Measurements from ENCODE around the gene RELT. TPM values are rescaled to one million over a fixed set of nuclear protein-coding genes. Genes with fewer than 3 reads are reported as not detected.

Gene RELT
- total and polyA plus RNA-seq, 2 of the 13 experiments (the other 11 are each of a cell fraction or from before 2014, with no cell fraction given) = 2.5 to 4.7 TPM

GRCh38 chr11:73331138-73331916 is 44.9 kb upstream of the RELT start (continued):
- TF ChIP-seq ZBTB37 (CRISPR knock-in tag; IDR thresholded peaks at IDR 0.05) = no peak
- TF ChIP-seq PAWR (CRISPR knock-in tag; IDR thresholded peaks at IDR 0.05; ENCODE audit: borderline replicate concordance) = no peak
- TF ChIP-seq ZNF296 (CRISPR knock-in tag; conservative IDR thresholded peaks at IDR 0.05) = no peak
- TF ChIP-seq TRIM22 (IDR thresholded peaks at IDR 0.05) = no peak
- TF ChIP-seq PBX2 (CRISPR knock-in tag; IDR thresholded peaks at IDR 0.05) = no peak
- TF ChIP-seq ZNF20 (CRISPR knock-in tag; IDR thresholded peaks at IDR 0.05) = no peak
- peak; percentile 12 for TF ChIP-seq TBL1XR1 (IDR thresholded peaks at IDR 0.05; ENCODE audit: borderline replicate concordance, low read length, partially characterized antibody)
- TF ChIP-seq UBTF (CRISPR knock-in tag; IDR thresholded peaks at IDR 0.05) = no peak
- TF ChIP-seq ZNF142 (CRISPR knock-in tag; IDR thresholded peaks at IDR 0.05) = no peak
- TF ChIP-seq HES4 (CRISPR knock-in tag; IDR thresholded peaks at IDR 0.05; ENCODE audit: borderline replicate concordance) = peak; percentile 63; the same call in 1 of the 2 replicates
- no peak for TF ChIP-seq HINFP (CRISPR knock-in tag; IDR thresholded peaks at IDR 0.05; ENCODE audit: low read depth)
- TF ChIP-seq ZBTB34 (CRISPR knock-in tag; IDR thresholded peaks at IDR 0.05) = peak; percentile 78
